Vagina (tissue), 2 donors: ENCODE data around the gene FAM210A. TPM values are rescaled to one million over a fixed set of nuclear protein-coding genes. Genes with fewer than 3 reads are reported as not detected.

Experiments used
- DNase-seq, 2 donors: peaks; one replicate each; pipeline ENCODE4 v3.0.0-alpha.2; 2017; ENCODE audit errors: extremely low spot score in 2 of 2
- H3K27ac ChIP-seq: fragments of 200-600 bp; sonication (generic); one replicate; pipeline ENCODE4 v1.5.1; 2019
- H3K27me3 ChIP-seq: fragments of 200-600 bp; sonication (generic); one replicate; pipeline ENCODE4 v1.5.1; 2019
- H3K36me3 ChIP-seq, 2 donors: fragments of 200-600 bp; sonication (generic); one replicate each; pipeline ENCODE4 v1.5.1; 2017 to 2019
- H3K4me1 ChIP-seq: fragments of 200-600 bp; sonication (generic); one replicate; pipeline ENCODE4 v1.5.1; 2019
- H3K4me3 ChIP-seq, 2 donors: fragments of 200-600 bp; sonication (generic); 1 replicate in 1 of 2; 2 replicates in 1 of 2; pipeline ENCODE4 v1.5.1; 2016 to 2019
- H3K9me3 ChIP-seq: fragments of 200-600 bp; sonication (generic); one replicate; pipeline ENCODE4 v1.5.1; 2019
- POLR2A ChIP-seq, 2 donors: fragments of 450-650 bp; IDR thresholded peaks; one replicate each; pipeline ENCODE4 v1.6.1; 2017; ENCODE audit warnings: antibody characterized with exemption in 2 of 2, mild to moderate bottlenecking in 2 of 2, moderate library complexity in 2 of 2
- POLR2AphosphoS5 ChIP-seq, 2 donors: sonication (generic); formaldehyde crosslinking; IDR thresholded peaks; one replicate each; pipeline ENCODE4 v1.9.0; 2017; ENCODE audit warnings: antibody characterized with exemption in 2 of 2, mild to moderate bottlenecking in 2 of 2, low read depth in 1 of 2; ENCODE audit not compliant: insufficient read depth in 1 of 2
- intact Hi-C: fragments of 100-400 bp; cut with DNase I; formaldehyde crosslinking; loops from one replicate; pipeline ENCODE4 v1.15.1; 2023
- total RNA-seq: library from RNA; depleted of rRNA; stranded (reverse); fragments of >200 nt; gene quantifications from one replicate; pipeline ENCODE4 v1.2.3, GENCODE V29; 2016
- TF ChIP-seq, protein P1 (sequence below), 3 experiments: fragments of 450-650 bp in 2 of 3; fragments of 200-600 bp in 1 of 3; sonication (generic) in 1 of 3; IDR thresholded peaks; one replicate each; pipeline ENCODE4 v1.5.1; 2017 to 2019; ENCODE audit warnings: antibody characterized with exemption in 3 of 3, mild to moderate bottlenecking in 2 of 3, moderate library complexity in 2 of 3

Gene FAM210A
- total RNA-seq, 1 donor from 2014 or later, result 12.8 TPM

DNA sequence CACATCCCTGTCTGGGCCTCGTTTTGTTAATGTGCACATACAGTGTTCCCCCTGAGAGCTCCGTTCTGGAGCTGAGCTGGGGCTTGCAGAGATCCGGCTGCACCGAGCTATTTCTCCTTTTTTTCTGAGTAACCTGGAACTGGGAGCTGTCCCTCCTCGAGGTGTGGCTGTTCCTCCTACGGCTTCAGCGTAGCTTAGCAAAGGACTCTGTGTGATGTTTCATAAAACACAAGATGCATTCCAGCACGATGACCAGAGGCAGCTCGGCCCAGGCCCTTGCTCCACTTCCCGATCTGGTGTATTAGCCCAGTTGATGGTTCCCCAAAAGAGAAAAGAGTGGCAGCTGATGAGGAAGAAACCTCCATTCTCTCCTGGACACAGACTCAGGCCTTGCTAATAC, 103.0 kb downstream of the FAM210A start:
- peak in 1 of 2 donors; percentile 86 for DNase-seq
- no peaks in the 10 kb centered on the region for H3K36me3 ChIP-seq
- intact Hi-C loops, result no loop called here
- no peaks in the 10 kb centered on the region for H3K27me3 ChIP-seq
- H3K9me3 ChIP-seq, result no peaks in the 10 kb centered on the region
- no peak overlapping the region for H3K27ac ChIP-seq
- H3K4me1 ChIP-seq, result no peaks in the 10 kb centered on the region
- H3K4me3 ChIP-seq, result no peak overlapping the region
- TF ChIP-seq, protein P1, sequence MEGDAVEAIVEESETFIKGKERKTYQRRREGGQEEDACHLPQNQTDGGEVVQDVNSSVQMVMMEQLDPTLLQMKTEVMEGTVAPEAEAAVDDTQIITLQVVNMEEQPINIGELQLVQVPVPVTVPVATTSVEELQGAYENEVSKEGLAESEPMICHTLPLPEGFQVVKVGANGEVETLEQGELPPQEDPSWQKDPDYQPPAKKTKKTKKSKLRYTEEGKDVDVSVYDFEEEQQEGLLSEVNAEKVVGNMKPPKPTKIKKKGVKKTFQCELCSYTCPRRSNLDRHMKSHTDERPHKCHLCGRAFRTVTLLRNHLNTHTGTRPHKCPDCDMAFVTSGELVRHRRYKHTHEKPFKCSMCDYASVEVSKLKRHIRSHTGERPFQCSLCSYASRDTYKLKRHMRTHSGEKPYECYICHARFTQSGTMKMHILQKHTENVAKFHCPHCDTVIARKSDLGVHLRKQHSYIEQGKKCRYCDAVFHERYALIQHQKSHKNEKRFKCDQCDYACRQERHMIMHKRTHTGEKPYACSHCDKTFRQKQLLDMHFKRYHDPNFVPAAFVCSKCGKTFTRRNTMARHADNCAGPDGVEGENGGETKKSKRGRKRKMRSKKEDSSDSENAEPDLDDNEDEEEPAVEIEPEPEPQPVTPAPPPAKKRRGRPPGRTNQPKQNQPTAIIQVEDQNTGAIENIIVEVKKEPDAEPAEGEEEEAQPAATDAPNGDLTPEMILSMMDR (IDR thresholded peaks at IDR 0.05), result no peak
- TF ChIP-seq POLR2A (IDR thresholded peaks at IDR 0.05) (no peak), POLR2AphosphoS5 (IDR thresholded peaks at IDR 0.05; ENCODE audit: insufficient read depth in 1 of 2, low read depth in 1 of 2) (no peak)

DNA sequence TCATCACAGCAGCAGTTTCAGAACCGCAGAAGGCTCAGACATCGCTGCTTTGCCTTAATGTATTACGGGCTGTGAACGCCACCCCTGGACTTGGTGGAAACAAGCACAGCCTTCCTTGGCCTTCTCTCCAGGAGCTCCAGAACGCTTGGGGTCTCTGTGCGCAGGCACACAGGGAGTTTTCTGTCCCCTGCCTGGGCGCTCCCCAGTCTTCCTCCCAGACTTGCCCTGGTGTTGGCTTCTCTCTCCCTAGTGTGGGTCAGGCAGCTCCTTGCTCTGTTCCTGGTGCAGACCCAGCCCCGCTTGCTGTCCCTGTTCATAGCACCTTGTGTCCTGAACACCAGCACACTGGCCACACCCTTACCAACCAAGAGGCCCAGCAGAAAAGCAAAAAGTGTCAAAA, 103.6 kb downstream of the FAM210A start:
- DNase-seq, result peak in 1 of 2 donors; percentile 70
- Histone ChIP-seq H3K27ac (no peak overlapping the region), H3K9me3 (no peaks in the 10 kb centered on the region), H3K4me1 (no peaks in the 10 kb centered on the region), H3K27me3 (no peaks in the 10 kb centered on the region), H3K4me3 (no peak overlapping the region), H3K36me3 (no peaks in the 10 kb centered on the region)
- TF ChIP-seq POLR2AphosphoS5 (IDR thresholded peaks at IDR 0.05; ENCODE audit: insufficient read depth in 1 of 2, low read depth in 1 of 2), result no peak
- TF ChIP-seq, protein P1 (IDR thresholded peaks at IDR 0.05), result no peak
- no peak for TF ChIP-seq POLR2A (IDR thresholded peaks at IDR 0.05)
- intact Hi-C loops, result no loop called here

DNA sequence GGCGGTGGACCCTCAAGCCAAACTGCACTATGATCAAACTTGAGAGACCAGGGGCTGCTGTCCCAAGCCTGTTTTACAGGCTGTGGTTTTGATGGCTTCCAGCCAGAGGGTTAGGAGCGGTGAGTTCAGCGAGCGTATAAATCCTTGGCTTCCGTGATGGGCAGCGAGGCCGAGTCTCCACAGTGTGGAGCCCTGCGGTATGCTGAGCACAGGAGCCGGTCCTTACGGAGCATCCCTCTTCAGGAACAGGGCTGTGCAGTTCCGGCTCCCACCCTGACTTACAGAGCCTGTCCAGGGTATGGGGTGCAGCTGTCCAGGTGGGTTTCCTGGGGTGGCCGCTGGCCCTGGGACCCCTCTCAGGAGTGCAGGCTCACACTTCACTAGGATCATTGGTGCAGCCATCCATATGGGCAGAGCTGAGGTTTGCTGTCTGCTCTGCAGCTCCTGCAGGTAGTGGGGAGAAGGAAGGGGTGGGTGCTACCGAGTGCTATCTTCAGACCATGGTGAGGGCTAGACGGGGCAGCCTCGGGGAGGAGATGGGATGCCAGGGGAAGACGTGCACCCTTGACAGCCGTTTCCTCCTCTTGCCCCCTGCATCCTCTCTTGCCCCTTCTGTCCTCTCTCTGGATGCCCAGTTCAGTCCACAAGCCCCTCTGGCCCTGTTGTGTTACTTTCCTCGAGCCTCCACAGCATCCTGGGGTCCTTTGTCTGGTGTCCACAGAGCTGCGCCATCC, 104.3 kb downstream of the FAM210A start:
- TF ChIP-seq, protein P1 (IDR thresholded peaks at IDR 0.05), result no peak
- no peak for TF ChIP-seq POLR2A (IDR thresholded peaks at IDR 0.05)
- no peak for TF ChIP-seq POLR2AphosphoS5 (IDR thresholded peaks at IDR 0.05; ENCODE audit: insufficient read depth in 1 of 2, low read depth in 1 of 2)
- intact Hi-C loops, result no loop called here
- no peaks in the 10 kb centered on the region for H3K4me1 ChIP-seq
- no peaks in the 10 kb centered on the region for H3K36me3 ChIP-seq
- no peak overlapping the region for H3K27ac ChIP-seq
- no peak overlapping the region for H3K4me3 ChIP-seq
- no peaks in the 10 kb centered on the region for H3K27me3 ChIP-seq
- no peaks in the 10 kb centered on the region for H3K9me3 ChIP-seq
- peak in 1 of 2 donors; percentile 74 for DNase-seq

DNA sequence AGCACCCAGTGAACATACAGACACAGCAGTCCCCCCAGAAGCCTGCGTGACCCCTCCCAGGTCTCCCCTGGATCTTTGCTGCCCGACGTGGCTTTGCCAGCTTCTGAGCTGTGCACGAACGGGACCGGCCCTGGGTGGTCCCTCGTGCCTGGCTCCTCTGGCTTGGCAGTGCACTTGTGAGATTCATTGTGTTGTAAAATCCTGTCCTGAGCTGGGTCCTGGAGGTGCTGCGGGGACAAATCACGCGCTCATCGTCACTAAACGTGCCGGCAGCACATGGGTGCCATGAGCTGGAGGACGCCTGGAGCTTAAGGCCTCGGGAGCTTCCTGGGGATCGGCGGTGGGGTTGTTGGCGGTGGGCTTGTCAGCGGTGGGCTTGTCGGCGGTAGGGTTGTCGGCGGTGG, 104.9 kb downstream of the FAM210A start:
- intact Hi-C loops, result no loop called here
- Histone ChIP-seq H3K4me3 (no peak overlapping the region), H3K27me3 (no peaks in the 10 kb centered on the region), H3K4me1 (no peaks in the 10 kb centered on the region), H3K27ac (no peak overlapping the region), H3K36me3 (no peaks in the 10 kb centered on the region), H3K9me3 (no peaks in the 10 kb centered on the region)
- TF ChIP-seq POLR2AphosphoS5 (IDR thresholded peaks at IDR 0.05; ENCODE audit: insufficient read depth in 1 of 2, low read depth in 1 of 2) (no peak), POLR2A (IDR thresholded peaks at IDR 0.05) (no peak)
- TF ChIP-seq, protein P1 (IDR thresholded peaks at IDR 0.05), result no peak
- DNase-seq, result peak in 1 of 2 donors; percentile 84

DNA sequence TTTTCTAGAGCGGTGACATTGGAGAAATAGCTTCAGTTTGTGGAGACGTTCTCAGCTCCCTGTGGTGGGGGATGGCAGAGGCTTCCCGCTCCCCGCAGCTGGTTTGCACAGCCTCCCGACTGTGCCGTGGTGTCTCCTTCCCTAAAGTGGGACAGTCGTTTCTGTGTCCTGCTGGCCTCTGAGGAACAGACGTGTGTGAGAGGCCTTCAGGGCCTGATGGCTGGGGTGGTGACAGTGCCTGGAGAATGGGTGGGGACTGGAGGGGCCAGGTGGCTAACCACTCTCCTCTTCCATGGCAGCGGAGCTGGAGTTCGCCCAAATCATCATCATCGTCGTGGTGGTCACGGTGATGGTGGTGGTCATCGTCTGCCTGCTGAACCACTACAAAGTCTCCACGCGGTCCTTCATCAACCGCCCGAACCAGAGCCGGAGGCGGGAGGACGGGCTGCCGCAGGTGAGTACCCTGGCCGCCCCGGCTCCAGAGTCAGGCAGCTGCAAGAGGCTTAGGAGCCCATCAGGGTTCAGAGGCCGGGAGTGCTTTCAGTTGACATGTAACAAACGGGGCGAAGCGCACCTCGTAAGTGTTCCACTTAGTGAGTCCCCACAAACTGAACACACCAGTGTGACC, 105.4 kb downstream of the FAM210A start:
- peak in 1 of 2 donors; percentile 65 for DNase-seq
- intact Hi-C loops, result no loop called here

More for the DNA sequence above, 105.4 kb downstream of the FAM210A start:
- TF ChIP-seq POLR2AphosphoS5 (IDR thresholded peaks at IDR 0.05; ENCODE audit: insufficient read depth in 1 of 2, low read depth in 1 of 2) (no peak), POLR2A (IDR thresholded peaks at IDR 0.05) (no peak)
- TF ChIP-seq, protein P1 (IDR thresholded peaks at IDR 0.05), result no peak
- no peaks in the 10 kb centered on the region for H3K9me3 ChIP-seq
- H3K36me3 ChIP-seq, result no peaks in the 10 kb centered on the region
- no peaks in the 10 kb centered on the region for H3K27me3 ChIP-seq
- H3K4me3 ChIP-seq, result no peak overlapping the region
- H3K27ac ChIP-seq, result no peak overlapping the region
- H3K4me1 ChIP-seq, result no peaks in the 10 kb centered on the region
